ENCODE results near the gene FAM107A.

The FAM107A gene

GRCh38 chr3:58584690-58585004 is 7.5 kb upstream of the FAM107A start:
- no peak for TF ChIP-seq CTCF (conservative IDR thresholded peaks at IDR 0.05; ENCODE audit: low read depth, low read length)
- peak overlapping the region; percentile 59 for H3K4me3 ChIP-seq (ENCODE audit: low read length)
- DNase-seq (ENCODE audit: low read depth), result no peak

GRCh38 chr3:58581328-58582091 is 4.3 kb upstream of the FAM107A start:
- TF ChIP-seq CTCF (conservative IDR thresholded peaks at IDR 0.05; ENCODE audit: low read depth, low read length), result no peak
- H3K4me3 ChIP-seq (ENCODE audit: low read length), result no peak overlapping the region
- DNase-seq (ENCODE audit: low read depth), result peak; percentile 75

- DNase-seq (ENCODE audit: low read depth), result no peak
- no peak for TF ChIP-seq CTCF (conservative IDR thresholded peaks at IDR 0.05; ENCODE audit: low read depth, low read length)
- H3K4me3 ChIP-seq (ENCODE audit: low read length), result no peak overlapping the region
These were observed 3.7 kb upstream of the FAM107A start for GRCh38 chr3:58580826-58581327.

- no peak for TF ChIP-seq CTCF (conservative IDR thresholded peaks at IDR 0.05; ENCODE audit: low read depth, low read length)
- DNase-seq (ENCODE audit: low read depth), result no peak
- no peak overlapping the region for H3K4me3 ChIP-seq (ENCODE audit: low read length)
These were observed 1.7 kb upstream of the FAM107A start for GRCh38 chr3:58578873-58579272.

GRCh38 chr3:58576716-58577115 is 475 bp downstream of the FAM107A start:
- no peak overlapping the region for H3K4me3 ChIP-seq (ENCODE audit: low read length)
- TF ChIP-seq CTCF (conservative IDR thresholded peaks at IDR 0.05; ENCODE audit: low read depth, low read length), result no peak
- DNase-seq (ENCODE audit: low read depth), result no peak

GRCh38 chr3:58575971-58576652 is 1.1 kb downstream of the FAM107A start:
- H3K4me3 ChIP-seq (ENCODE audit: low read length), result no peak overlapping the region
- TF ChIP-seq CTCF (conservative IDR thresholded peaks at IDR 0.05; ENCODE audit: low read depth, low read length), result no peak
- no peak for DNase-seq (ENCODE audit: low read depth)

GRCh38 chr3:58574682-58575081 is 2.5 kb downstream of the FAM107A start:
- no peak overlapping the region for H3K4me3 ChIP-seq (ENCODE audit: low read length)
- TF ChIP-seq CTCF (conservative IDR thresholded peaks at IDR 0.05; ENCODE audit: low read depth, low read length), result no peak
- no peak for DNase-seq (ENCODE audit: low read depth)
